Muscle layer of colon (tissue), 2 donors: ENCODE measurements around the gene PEMT.

Experiments
- H3K27ac ChIP-seq: one replicate; pipeline ENCODE4 v1.7.0; 2013; ENCODE audit warnings: low read depth, mild to moderate bottlenecking, low read length, moderate library complexity
- H3K27me3 ChIP-seq, 2 donors: one replicate each; pipeline ENCODE4 v1.7.0; 2013; ENCODE audit warnings: low read length in 2 of 2, mild to moderate bottlenecking in 2 of 2; ENCODE audit not compliant: insufficient read depth in 2 of 2, control insufficient read depth in 1 of 2
- H3K36me3 ChIP-seq: one replicate; pipeline ENCODE4 v1.7.0; 2013; ENCODE audit warnings: mild to moderate bottlenecking, low read length; ENCODE audit not compliant: insufficient read depth
- H3K4me1 ChIP-seq: one replicate; pipeline ENCODE4 v1.7.0; 2013; ENCODE audit warnings: mild to moderate bottlenecking, low read length; ENCODE audit not compliant: insufficient read depth
- H3K4me3 ChIP-seq, 2 donors: one replicate each; pipeline ENCODE4 v1.7.0; 2013; ENCODE audit warnings: low read length in 2 of 2, low read depth in 1 of 2, mild to moderate bottlenecking in 1 of 2, moderate library complexity in 1 of 2
- H3K9ac ChIP-seq: one replicate; pipeline ENCODE4 v1.7.0; 2013; ENCODE audit warnings: low read length
- H3K9me3 ChIP-seq: one replicate; pipeline ENCODE4 v1.7.0; 2013; ENCODE audit warnings: mild to moderate bottlenecking, low read length
- donor health status: abdominal sarcoma.
- donor health status: Adenocarcinoma of cecum.

PEMT gene

GRCh38 chr17:17508019-17508535, 83.4 kb downstream of the PEMT start:
- Histone ChIP-seq H3K27ac (no peak overlapping the region), H3K27me3 (no peaks in the 10 kb centered on the region), H3K36me3 (no peaks in the 10 kb centered on the region), H3K4me1 (no peaks in the 10 kb centered on the region), H3K4me3 (no peak overlapping the region), H3K9ac (no peak overlapping the region), H3K9me3 (no peaks in the 10 kb centered on the region)

GRCh38 chr17:17507465-17508011, 84.0 kb downstream of the PEMT start:
- no peaks in the 10 kb centered on the region for H3K36me3 ChIP-seq
- no peaks in the 10 kb centered on the region for H3K4me1 ChIP-seq
- no peak overlapping the region for H3K9ac ChIP-seq
- no peaks in the 10 kb centered on the region for H3K27me3 ChIP-seq
- H3K9me3 ChIP-seq = no peaks in the 10 kb centered on the region
- no peak overlapping the region for H3K27ac ChIP-seq
- no peak overlapping the region for H3K4me3 ChIP-seq

- no peaks in the 10 kb centered on the region for H3K36me3 ChIP-seq
- H3K4me3 ChIP-seq = no peak overlapping the region
- H3K9me3 ChIP-seq = no peaks in the 10 kb centered on the region
- H3K27ac ChIP-seq = no peak overlapping the region
- H3K4me1 ChIP-seq = no peaks in the 10 kb centered on the region
- H3K27me3 ChIP-seq = no peaks in the 10 kb centered on the region
- no peak overlapping the region for H3K9ac ChIP-seq
Observed at GRCh38 chr17:17506893-17507464, 84.5 kb downstream of the PEMT start.

GRCh38 chr17:17506181-17506741, 85.2 kb downstream of the PEMT start:
- H3K4me1 ChIP-seq = no peaks in the 10 kb centered on the region
- H3K27me3 ChIP-seq = no peaks in the 10 kb centered on the region
- no peaks in the 10 kb centered on the region for H3K9me3 ChIP-seq
- no peak overlapping the region for H3K9ac ChIP-seq
- H3K4me3 ChIP-seq = no peak overlapping the region
- no peaks in the 10 kb centered on the region for H3K36me3 ChIP-seq
- no peak overlapping the region for H3K27ac ChIP-seq

- Histone ChIP-seq H3K9ac (no peak overlapping the region), H3K27me3 (no peaks in the 10 kb centered on the region), H3K27ac (no peak overlapping the region)
Observed at GRCh38 chr17:17505610-17506171, 85.8 kb downstream of the PEMT start.

GRCh38 chr17:17505151-17505550, 86.4 kb downstream of the PEMT start:
- Histone ChIP-seq H3K4me1 (no peaks in the 10 kb centered on the region), H3K27ac (no peak overlapping the region), H3K9ac (no peak overlapping the region), H3K9me3 (no peaks in the 10 kb centered on the region), H3K27me3 (no peaks in the 10 kb centered on the region), H3K36me3 (no peaks in the 10 kb centered on the region), H3K4me3 (no peak overlapping the region)

More at GRCh38 chr17:17505610-17506171, 85.8 kb downstream of the PEMT start:
- no peaks in the 10 kb centered on the region for H3K9me3 ChIP-seq
- no peak overlapping the region for H3K4me3 ChIP-seq
- H3K4me1 ChIP-seq = no peaks in the 10 kb centered on the region
- H3K36me3 ChIP-seq = no peaks in the 10 kb centered on the region

GRCh38 chr17:17504341-17505140, 87.0 kb downstream of the PEMT start:
- Histone ChIP-seq H3K4me3 (no peak overlapping the region), H3K9me3 (no peaks in the 10 kb centered on the region), H3K27me3 (no peaks in the 10 kb centered on the region), H3K27ac (no peak overlapping the region), H3K4me1 (no peaks in the 10 kb centered on the region), H3K9ac (no peak overlapping the region), H3K36me3 (no peaks in the 10 kb centered on the region)

GRCh38 chr17:17503566-17504130, 87.9 kb downstream of the PEMT start:
- no peak overlapping the region for H3K9ac ChIP-seq
- no peaks in the 10 kb centered on the region for H3K27me3 ChIP-seq
- no peaks in the 10 kb centered on the region for H3K4me1 ChIP-seq
- no peak overlapping the region for H3K4me3 ChIP-seq
- H3K36me3 ChIP-seq = no peaks in the 10 kb centered on the region
- H3K9me3 ChIP-seq = no peaks in the 10 kb centered on the region
- H3K27ac ChIP-seq = no peak overlapping the region

GRCh38 chr17:17502741-17503565, 88.6 kb downstream of the PEMT start:
- Histone ChIP-seq H3K4me3 (no peak overlapping the region), H3K4me1 (no peaks in the 10 kb centered on the region), H3K27ac (no peak overlapping the region)

GRCh38 chr17:17500999-17501605, 90.4 kb downstream of the PEMT start:
- H3K4me1 ChIP-seq = no peaks in the 10 kb centered on the region
- no peak overlapping the region for H3K9ac ChIP-seq
- H3K36me3 ChIP-seq = no peaks in the 10 kb centered on the region
- H3K4me3 ChIP-seq = no peak overlapping the region
- H3K27ac ChIP-seq = no peak overlapping the region
- H3K27me3 ChIP-seq = peaks cover 0 to 5% of the 10 kb centered on the region in 2 donors
- no peaks in the 10 kb centered on the region for H3K9me3 ChIP-seq

More at GRCh38 chr17:17502741-17503565, 88.6 kb downstream of the PEMT start:
- Histone ChIP-seq H3K27me3 (no peaks in the 10 kb centered on the region), H3K9me3 (no peaks in the 10 kb centered on the region), H3K9ac (no peak overlapping the region), H3K36me3 (no peaks in the 10 kb centered on the region)
